HCT116 (cell line): ENCODE measurements around the gene MCRS1. TPM values are rescaled to one million over a fixed set of nuclear protein-coding genes. Genes with fewer than 3 reads are reported as not detected.

Source experiments
- ATAC-seq: fragments of 200-7000 bp; cut with Tn5 transposase; 2 replicates; pipeline ENCODE4 v1.9.1; 2020; ENCODE audit warnings: mild to moderate bottlenecking, moderate library complexity
- BruUV-seq: library from RNA; stranded (reverse); fragments of 400-500 nt; replicated peaks from 2 replicates; lab custom pipeline; 2021; lab: Mats Ljungman, UMichigan
- CTCF ChIA-PET: fragments of 300-600 bp; sonication (Branson Sonifier 250); formaldehyde crosslinking; loops from one replicate; lab custom pipeline; 2021; ENCODE audit warnings: antibody characterized with exemption; lab: Charles Lee
- POLR2A ChIA-PET: fragments of 300-600, 350-600 bp; sonication (Branson Sonifier 250); formaldehyde crosslinking; loops from one replicate; lab custom pipeline; 2021; ENCODE audit warnings: antibody characterized with exemption; lab: Charles Lee
- RAD21 ChIA-PET, 2 experiments: fragments of 300-600 bp; sonication (Branson Sonifier 250); formaldehyde crosslinking; loops; one replicate each; lab custom pipeline; 2023; ENCODE audit warnings: low total read pairs in 2 of 2; ENCODE audit not compliant: uncharacterized antibody in 2 of 2, unreplicated experiment in 2 of 2, low non-redundant PET in 1 of 2; lab: Charles Lee
- DNase-seq: peaks from one replicate; pipeline ENCODE4 v3.0.0-alpha.2; 2010; ENCODE audit warnings: low read depth, low spot score
- H2AFZ ChIP-seq: fragments of 200-600 bp; shearing (Covaris generic), sonication (generic); 2 replicates; pipeline ENCODE4 v1.6.1; 2017; ENCODE audit warnings: low read depth, mixed run types, mixed read lengths, antibody characterized with exemption, low read length; ENCODE audit not compliant: poor library complexity, severe bottlenecking
- H3K27ac ChIP-seq: 2 replicates; pipeline ENCODE4 v1.5.1; 2012; ENCODE audit warnings: low read depth, low read length
- H3K27me3 ChIP-seq: fragments of 200-600 bp; sonication (generic); 2 replicates; pipeline ENCODE4 v1.6.1; 2016; ENCODE audit warnings: mixed run types, low read length, mixed read lengths; ENCODE audit not compliant: insufficient read depth
- H3K36me3 ChIP-seq, 2 experiments: fragments of 200-500 bp in 1 of 2; fragments of 200-600 bp in 1 of 2; sonication (Bioruptor generic) in 1 of 2; sonication (generic) in 1 of 2; 2 replicates each; pipeline versions ENCODE4 v1.5.1 to v1.6.1; 2014 to 2016; ENCODE audit warnings: low read length in 2 of 2, inconsistent platforms in 1 of 2, mixed read lengths in 1 of 2, mixed run types in 1 of 2; ENCODE audit not compliant: insufficient read depth in 2 of 2, control insufficient read depth in 1 of 2
- H3K4me1 ChIP-seq, 2 experiments: fragments of 200-600 bp in 1 of 2; sonication (generic) in 1 of 2; 2 replicates each; pipeline versions ENCODE4 v1.5.1 to v1.6.1; 2012 to 2017; ENCODE audit warnings: low read length in 2 of 2, inconsistent platforms in 1 of 2, mild to moderate bottlenecking in 1 of 2, mixed read lengths in 1 of 2, mixed run types in 1 of 2, moderate library complexity in 1 of 2; ENCODE audit not compliant: insufficient read depth in 2 of 2, control insufficient read depth in 1 of 2
- H3K4me2 ChIP-seq: fragments of 200-600 bp; sonication (generic); 2 replicates; pipeline ENCODE4 v1.6.1; 2017; ENCODE audit warnings: mixed run types, low read length, mixed read lengths
- H3K4me3 ChIP-seq, 2 experiments: fragments of 200-600 bp in 1 of 2; sonication (generic) in 1 of 2; replicated peaks in 1 of 2; 2 replicates each; pipeline ENCODE4 v1.5.1; 2011 to 2016; ENCODE audit warnings: low read length in 2 of 2, control low read depth in 1 of 2, low read depth in 1 of 2, mild to moderate bottlenecking in 1 of 2, mixed read lengths in 1 of 2, mixed run types in 1 of 2
- H3K79me2 ChIP-seq: fragments of 200-600 bp; sonication (generic); 2 replicates; pipeline ENCODE4 v1.6.1; 2017; ENCODE audit warnings: mild to moderate bottlenecking, mixed run types, low read length, moderate library complexity, mixed read lengths; ENCODE audit not compliant: insufficient read depth
- H3K9ac ChIP-seq: fragments of 200-600 bp; sonication (generic); 2 replicates; pipeline ENCODE4 v1.6.1; 2016; ENCODE audit warnings: low read length, mixed read lengths
- H3K9me2 ChIP-seq: fragments of 200-600 bp; sonication (generic), shearing (Covaris generic); 2 replicates; pipeline ENCODE4 v1.6.1; 2017; ENCODE audit warnings: mixed run types, mild to moderate bottlenecking, moderate library complexity; ENCODE audit not compliant: insufficient read depth
- H3K9me3 ChIP-seq, 2 experiments: fragments of 200-500 bp in 1 of 2; fragments of 200-600 bp in 1 of 2; sonication (Bioruptor generic) in 1 of 2; sonication (generic) in 1 of 2; 2 replicates each; pipeline ENCODE4 v1.6.1; 2014 to 2017; ENCODE audit warnings: low read length in 2 of 2, mixed read lengths in 2 of 2, inconsistent platforms in 1 of 2, low read depth in 1 of 2, mild to moderate bottlenecking in 1 of 2, mixed run types in 1 of 2, moderate library complexity in 1 of 2; ENCODE audit not compliant: control insufficient read depth in 1 of 2, insufficient read depth in 1 of 2
- H4K20me1 ChIP-seq: fragments of 200-600 bp; sonication (generic), shearing (Covaris generic); 2 replicates; pipeline ENCODE4 v1.6.1; 2017; ENCODE audit warnings: mixed run types, mild to moderate bottlenecking, moderate library complexity; ENCODE audit not compliant: insufficient read depth
- CBX3 ChIP-seq: IDR thresholded peaks from 2 replicates; pipeline ENCODE4 v1.6.1; 2012; ENCODE audit warnings: low read depth
- EZH2 ChIP-seq: fragments of 200-600 bp; sonication (generic); IDR thresholded peaks from 2 replicates; pipeline ENCODE4 v1.6.1; 2017; ENCODE audit warnings: antibody characterized with exemption, mixed run types
- POLR2AphosphoS5 ChIP-seq: IDR thresholded peaks from 2 replicates; pipeline ENCODE4 v1.6.1; 2011; ENCODE audit warnings: mild to moderate bottlenecking, low read depth, low read length, moderate library complexity
- TCF7L2 ChIP-seq: IDR thresholded peaks from 2 replicates; pipeline ENCODE4 v1.7.0; 2011; ENCODE audit warnings: borderline replicate concordance, inconsistent platforms; ENCODE audit not compliant: insufficient read depth, insufficient read length; ENCODE audit errors: extremely low read depth
- intact Hi-C: fragments of 100-400 bp; cut with micrococcal nuclease; formaldehyde crosslinking; loops from 2 replicates; pipeline ENCODE4 v1.10.0; 2022
- total RNA-seq: library from RNA; stranded (reverse); gene quantifications from one replicate; pipeline ENCODE4 v1.2.1, GENCODE V29; 2021; ENCODE audit not compliant: unreplicated experiment
- TF ChIP-seq, protein P1 (sequence below), 3 experiments: fragments of 200-600 bp in 1 of 3; sonication (generic) in 1 of 3; IDR thresholded peaks in 2 of 3; conservative IDR thresholded peaks in 1 of 3; 2 replicates each; pipeline ENCODE4 v1.5.1; 2012 to 2017; ENCODE audit warnings: low read depth in 2 of 3, low read length in 2 of 3, antibody characterized with exemption in 1 of 3, borderline replicate concordance in 1 of 3, control low read depth in 1 of 3, mild to moderate bottlenecking in 1 of 3, mixed read lengths in 1 of 3, mixed run types in 1 of 3, moderate library complexity in 1 of 3; ENCODE audit not compliant: insufficient read depth in 1 of 3

Gene MCRS1
- total RNA-seq, 1 experiment from 2014 or later, result 91.9 TPM

DNA sequence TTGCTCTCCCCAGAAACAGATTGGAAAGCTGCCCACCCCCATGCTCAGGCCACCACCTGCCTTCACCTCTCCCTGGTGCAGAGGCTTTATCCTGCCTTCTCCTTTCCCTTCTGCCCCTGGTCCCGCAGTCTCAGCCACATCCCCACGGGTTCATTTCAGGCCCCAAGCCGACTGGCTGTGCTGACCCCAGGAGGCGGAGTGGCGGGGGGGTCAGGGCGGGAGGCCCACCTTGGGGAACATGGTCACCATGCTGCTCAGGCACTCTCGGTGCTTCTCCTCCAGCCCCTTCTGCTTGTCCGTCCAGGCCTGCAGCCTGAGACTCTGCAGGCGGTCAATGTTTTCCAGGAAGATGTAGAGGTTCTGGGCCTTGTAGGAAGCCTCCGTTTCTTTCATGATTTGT is 30.6 kb upstream of the MCRS1 start (continued):
- no peak for TF ChIP-seq EZH2
- TF ChIP-seq, protein P1, sequence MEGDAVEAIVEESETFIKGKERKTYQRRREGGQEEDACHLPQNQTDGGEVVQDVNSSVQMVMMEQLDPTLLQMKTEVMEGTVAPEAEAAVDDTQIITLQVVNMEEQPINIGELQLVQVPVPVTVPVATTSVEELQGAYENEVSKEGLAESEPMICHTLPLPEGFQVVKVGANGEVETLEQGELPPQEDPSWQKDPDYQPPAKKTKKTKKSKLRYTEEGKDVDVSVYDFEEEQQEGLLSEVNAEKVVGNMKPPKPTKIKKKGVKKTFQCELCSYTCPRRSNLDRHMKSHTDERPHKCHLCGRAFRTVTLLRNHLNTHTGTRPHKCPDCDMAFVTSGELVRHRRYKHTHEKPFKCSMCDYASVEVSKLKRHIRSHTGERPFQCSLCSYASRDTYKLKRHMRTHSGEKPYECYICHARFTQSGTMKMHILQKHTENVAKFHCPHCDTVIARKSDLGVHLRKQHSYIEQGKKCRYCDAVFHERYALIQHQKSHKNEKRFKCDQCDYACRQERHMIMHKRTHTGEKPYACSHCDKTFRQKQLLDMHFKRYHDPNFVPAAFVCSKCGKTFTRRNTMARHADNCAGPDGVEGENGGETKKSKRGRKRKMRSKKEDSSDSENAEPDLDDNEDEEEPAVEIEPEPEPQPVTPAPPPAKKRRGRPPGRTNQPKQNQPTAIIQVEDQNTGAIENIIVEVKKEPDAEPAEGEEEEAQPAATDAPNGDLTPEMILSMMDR (IDR thresholded peaks at IDR 0.05 in 2 of 3, conservative IDR thresholded peaks at IDR 0.05 in 1 of 3; ENCODE audit: borderline replicate concordance in 1 of 3, insufficient read depth in 1 of 3, low read depth in 2 of 3, low read length in 2 of 3), result no peak

DNA sequence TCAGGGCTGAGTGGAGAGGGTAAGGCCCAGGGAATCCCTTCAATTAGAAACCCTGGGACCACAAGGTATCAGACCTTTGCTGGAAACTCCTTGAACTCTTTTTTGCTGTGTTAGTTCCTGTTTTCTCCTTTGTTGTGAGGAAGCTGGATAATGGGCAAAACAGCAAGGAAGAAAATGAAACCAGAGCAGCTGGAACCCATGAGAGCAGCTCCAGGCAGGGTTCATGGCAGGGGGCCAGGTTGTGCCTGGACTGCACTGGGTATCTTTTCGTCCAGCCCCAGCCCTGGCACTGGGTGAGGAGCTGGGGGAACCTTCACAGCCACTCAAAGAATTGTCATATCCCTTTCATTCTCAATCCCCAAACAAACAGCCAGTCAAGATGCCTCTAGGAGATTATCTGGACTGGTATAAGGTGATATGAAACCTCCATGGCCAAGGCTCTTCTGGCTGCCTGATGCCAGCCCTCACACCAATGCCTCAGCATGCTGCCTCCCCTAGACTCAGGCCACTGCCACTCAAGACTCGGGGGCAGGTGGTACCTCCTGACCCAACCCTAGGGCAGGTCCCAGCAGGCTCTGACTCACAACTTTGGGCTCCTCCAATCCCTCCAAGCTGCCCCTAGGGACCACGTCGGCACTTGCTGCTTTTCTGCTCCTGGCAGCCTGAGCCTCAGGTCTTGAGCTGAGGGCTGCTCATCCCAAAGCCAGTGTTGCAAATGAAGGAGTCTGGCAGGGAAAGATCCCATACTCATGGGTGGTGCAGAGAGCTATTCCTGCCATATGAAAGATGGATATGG is 21.0 kb upstream of the MCRS1 start:
- TF ChIP-seq POLR2AphosphoS5 (no peak), TCF7L2 (no peak), CBX3 (no peak)
- DNase-seq (no peak), ATAC-seq (peak; percentile 44; the same call in 1 of the 2 replicates)
- Histone ChIP-seq H3K4me1 (no peaks in the 10 kb centered on the region), H3K9me3 (no peaks in the 10 kb centered on the region), H3K4me3 (no peak overlapping the region), H3K36me3 (no peaks in the 10 kb centered on the region; a peak in 1 of 4 replicates), H3K27ac (no peak overlapping the region), H2AFZ (no peak overlapping the region), H3K79me2 (no peaks in the 10 kb centered on the region), H3K4me2 (no peak overlapping the region), H3K9me2 (no peaks in the 10 kb centered on the region), H3K9ac (no peak overlapping the region), H3K27me3 (no peaks in the 10 kb centered on the region), H4K20me1 (no peaks in the 10 kb centered on the region)
- no TSS peak for BruUV-seq
- RAD21 ChIA-PET, result no interaction called here
- CTCF ChIA-PET, result no interaction called here
- POLR2A ChIA-PET, result no interaction called here
- intact Hi-C loops, result no loop called here
